HG03280 (cell line): ENCODE results near the gene MPDU1.
A peak's percentile ranks its signal among the peaks of the same experiment; 100 is the strongest.

Experiments
- ATAC-seq: cut with Tn5 transposase; IDR thresholded peaks from one replicate; pipeline ENCODE4 v1.9.1; 2021; ENCODE audit warnings: mild to moderate bottlenecking, moderate library complexity; ENCODE audit not compliant: unreplicated experiment

Gene MPDU1

GRCh38 chr17:7560172-7561027, 23.3 kb upstream of the MPDU1 start:
- ATAC-seq, result no peak

- peak; percentile 50 for ATAC-seq
These were observed 22.6 kb upstream of the MPDU1 start for GRCh38 chr17:7561028-7561575.

GRCh38 chr17:7561589-7562207, 22.0 kb upstream of the MPDU1 start, which contains the start of gene SENP3:
Gene SENP3, plus strand, starts transcription at chr17:7561919. Its CDS starts 1,158 bp downstream, at chr17:7563077.
- ATAC-seq, result peak; percentile 67

- peak; percentile 13 for ATAC-seq
These were observed 21.4 kb upstream of the MPDU1 start for GRCh38 chr17:7562208-7562605.

- no peak for ATAC-seq
These were observed 20.4 kb upstream of the MPDU1 start for GRCh38 chr17:7563115-7563869.

- no peak for ATAC-seq
These were observed 14.1 kb upstream of the MPDU1 start for GRCh38 chr17:7569571-7569970.

- ATAC-seq, result no peak
These were observed 13.3 kb upstream of the MPDU1 start for GRCh38 chr17:7570351-7570750.

GRCh38 chr17:7572338-7572587, 11.4 kb upstream of the MPDU1 start:
- ATAC-seq, result no peak

GRCh38 chr17:7572588-7573323, 10.9 kb upstream of the MPDU1 start:
- peak; percentile 92 for ATAC-seq

- ATAC-seq, result no peak
These were observed 10.2 kb upstream of the MPDU1 start for GRCh38 chr17:7573324-7574080.

GRCh38 chr17:7574176-7574953, 9.3 kb upstream of the MPDU1 start:
- ATAC-seq, result no peak

- no peak for ATAC-seq
These were observed 8.2 kb upstream of the MPDU1 start for GRCh38 chr17:7575481-7575883.

GRCh38 chr17:7575959-7576358, 7.7 kb upstream of the MPDU1 start:
- ATAC-seq, result no peak

- ATAC-seq, result no peak
These were observed 7.2 kb upstream of the MPDU1 start for GRCh38 chr17:7576432-7576937.

GRCh38 chr17:7577327-7578199, 6.1 kb upstream of the MPDU1 start:
- ATAC-seq, result no peak

GRCh38 chr17:7579001-7579833, 4.4 kb upstream of the MPDU1 start, which contains the start of gene CD68:
Gene CD68, plus strand, starts transcription at chr17:7579638. Its CDS starts 40 bp downstream, at chr17:7579678.
- ATAC-seq, result peak; percentile 33
